ENCODE results near the gene CBY1.

DNA sequence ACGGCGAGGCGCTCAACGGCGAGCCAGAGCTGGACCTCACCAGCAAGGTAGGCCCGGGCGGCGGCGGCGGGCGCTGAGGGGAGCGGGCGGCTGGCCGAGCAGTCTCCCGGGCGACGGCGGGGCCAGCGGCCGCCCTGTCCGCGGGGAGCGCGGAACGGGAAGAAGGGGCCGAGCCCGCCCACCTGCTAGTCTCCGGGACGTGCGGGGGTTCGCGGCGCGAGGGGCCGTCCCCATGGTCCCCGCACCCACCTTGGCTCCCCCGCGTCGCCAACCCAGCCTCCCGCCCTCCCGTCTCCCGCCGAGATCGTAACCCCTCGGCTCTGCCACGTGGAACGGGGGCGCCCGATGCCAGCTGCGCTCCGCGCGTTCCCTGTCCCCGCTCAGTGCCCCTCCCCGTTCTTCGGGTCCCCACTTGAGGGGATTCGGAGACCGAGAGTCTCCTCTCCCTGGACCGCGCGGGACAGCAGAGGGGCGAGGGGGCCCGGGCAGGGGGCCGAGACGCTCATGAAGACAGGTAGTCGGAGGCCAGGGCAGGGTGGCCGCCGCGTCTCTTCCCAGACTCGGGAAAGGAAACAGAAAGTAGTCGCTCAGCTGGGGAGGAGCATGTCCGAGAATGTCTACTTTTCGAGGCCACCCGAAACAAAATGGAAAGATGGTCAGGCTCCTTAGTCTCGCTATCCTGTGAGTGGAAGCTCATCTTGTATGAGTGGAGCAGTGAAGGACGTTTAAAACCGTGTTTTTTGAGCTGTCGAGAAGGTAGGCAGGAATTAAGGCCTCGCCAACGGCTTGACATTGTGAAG lies 49.9 kb downstream of the CBY1 start:
- no peak for TF ChIP-seq GABPA (IDR thresholded peaks at IDR 0.05 in 1 of 2, conservative IDR thresholded peaks at IDR 0.05 in 1 of 2)
- no peak for TF ChIP-seq SP1 (IDR thresholded peaks at IDR 0.05)
- TF ChIP-seq, protein P1, sequence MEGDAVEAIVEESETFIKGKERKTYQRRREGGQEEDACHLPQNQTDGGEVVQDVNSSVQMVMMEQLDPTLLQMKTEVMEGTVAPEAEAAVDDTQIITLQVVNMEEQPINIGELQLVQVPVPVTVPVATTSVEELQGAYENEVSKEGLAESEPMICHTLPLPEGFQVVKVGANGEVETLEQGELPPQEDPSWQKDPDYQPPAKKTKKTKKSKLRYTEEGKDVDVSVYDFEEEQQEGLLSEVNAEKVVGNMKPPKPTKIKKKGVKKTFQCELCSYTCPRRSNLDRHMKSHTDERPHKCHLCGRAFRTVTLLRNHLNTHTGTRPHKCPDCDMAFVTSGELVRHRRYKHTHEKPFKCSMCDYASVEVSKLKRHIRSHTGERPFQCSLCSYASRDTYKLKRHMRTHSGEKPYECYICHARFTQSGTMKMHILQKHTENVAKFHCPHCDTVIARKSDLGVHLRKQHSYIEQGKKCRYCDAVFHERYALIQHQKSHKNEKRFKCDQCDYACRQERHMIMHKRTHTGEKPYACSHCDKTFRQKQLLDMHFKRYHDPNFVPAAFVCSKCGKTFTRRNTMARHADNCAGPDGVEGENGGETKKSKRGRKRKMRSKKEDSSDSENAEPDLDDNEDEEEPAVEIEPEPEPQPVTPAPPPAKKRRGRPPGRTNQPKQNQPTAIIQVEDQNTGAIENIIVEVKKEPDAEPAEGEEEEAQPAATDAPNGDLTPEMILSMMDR (IDR thresholded peaks at IDR 0.05; ENCODE audit: low read depth, low read length, missing input control): no peak
- no peak for TF ChIP-seq FOXA1 (IDR thresholded peaks at IDR 0.05)
- no peak for TF ChIP-seq TAF1 (conservative IDR thresholded peaks at IDR 0.05)
- TF ChIP-seq, protein P2, sequence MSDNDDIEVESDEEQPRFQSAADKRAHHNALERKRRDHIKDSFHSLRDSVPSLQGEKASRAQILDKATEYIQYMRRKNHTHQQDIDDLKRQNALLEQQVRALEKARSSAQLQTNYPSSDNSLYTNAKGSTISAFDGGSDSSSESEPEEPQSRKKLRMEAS (IDR thresholded peaks at IDR 0.05): no peak
